GM12892 (cell line): Measurements from ENCODE around the gene DNAJC5.
"Not testable (repeated sequence)": the region's sequence is repeated elsewhere in the genome, so short reads cannot be mapped to it uniquely, and the experiment has no call there.

Experiments
- DNase-seq: peaks from one replicate; pipeline ENCODE4 v3.0.0; 2011; ENCODE audit not compliant: insufficient read length
- FAIRE-seq: peaks from 2 replicates; lab custom pipeline; 2011; peaks lifted over from hg19 to GRCh38; lab: Jason Lieb, UNC
- POLR2A ChIP-seq: IDR thresholded peaks from 2 replicates; pipeline ENCODE4 v1.6.1; 2011; ENCODE audit warnings: low read depth, low read length, control low read depth
- POLR2AphosphoS5 ChIP-seq: IDR thresholded peaks from 2 replicates; pipeline ENCODE4 v1.6.1; 2011; ENCODE audit warnings: low read depth, low read length, control low read depth
- TAF1 ChIP-seq: IDR thresholded peaks from 2 replicates; pipeline ENCODE4 v1.6.1; 2011; ENCODE audit warnings: low read depth, mild to moderate bottlenecking, control low read depth, low read length, borderline replicate concordance

DNAJC5 gene

GRCh38 chr20:63898882-63899558, 4.1 kb downstream of the DNAJC5 start:
- no peak for FAIRE-seq
- TF ChIP-seq POLR2AphosphoS5 (no peak), TAF1 (no peak), POLR2A (no peak)

GRCh38 chr20:63900413-63900812, 5.5 kb downstream of the DNAJC5 start:
- FAIRE-seq (no peak), DNase-seq (no peak)
- no peak for TF ChIP-seq POLR2A
- no peak for TF ChIP-seq POLR2AphosphoS5
- no peak for TF ChIP-seq TAF1

More at GRCh38 chr20:63898882-63899558, 4.1 kb downstream of the DNAJC5 start:
- DNase-seq: no peak

DNA sequence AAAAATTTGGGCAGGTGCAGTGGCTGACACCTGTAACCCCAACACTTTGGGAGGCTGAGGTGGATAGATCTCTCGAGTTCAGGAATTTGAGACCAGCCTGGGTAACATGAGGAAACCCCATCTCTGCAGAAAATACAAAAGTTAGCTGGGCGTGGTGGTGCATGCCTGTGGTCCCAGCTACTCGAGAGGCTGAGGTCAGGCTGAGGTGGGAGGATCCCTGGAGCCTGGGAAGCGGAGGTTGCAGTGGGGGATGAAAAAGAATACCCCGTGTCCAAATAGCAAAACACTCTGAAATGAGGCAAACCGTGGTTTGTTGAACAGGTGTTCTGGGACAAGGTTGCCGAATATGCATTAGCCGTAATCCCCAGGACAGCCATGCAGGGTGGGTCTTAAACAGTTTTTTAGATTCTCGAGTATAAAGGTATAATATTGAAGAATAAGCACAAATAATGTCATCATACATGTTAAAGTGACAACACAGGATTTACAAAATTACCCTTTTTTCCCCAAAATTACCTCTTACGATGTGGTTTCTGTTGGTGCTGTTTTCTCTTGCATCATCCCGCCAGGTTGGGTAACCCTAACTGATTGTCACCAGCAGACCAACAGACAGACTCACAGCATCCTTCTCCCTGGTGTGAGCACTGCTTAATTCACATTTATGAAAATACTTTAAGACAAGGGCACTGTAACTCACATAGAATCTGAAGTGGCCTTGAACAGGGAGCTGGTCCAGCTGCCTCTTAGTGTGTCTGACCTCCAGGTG, 9.1 kb downstream of the DNAJC5 start:
- FAIRE-seq: no peak
- TF ChIP-seq TAF1: no peak
- TF ChIP-seq POLR2A: no peak
- no peak for TF ChIP-seq POLR2AphosphoS5
- DNase-seq: no peak

DNA sequence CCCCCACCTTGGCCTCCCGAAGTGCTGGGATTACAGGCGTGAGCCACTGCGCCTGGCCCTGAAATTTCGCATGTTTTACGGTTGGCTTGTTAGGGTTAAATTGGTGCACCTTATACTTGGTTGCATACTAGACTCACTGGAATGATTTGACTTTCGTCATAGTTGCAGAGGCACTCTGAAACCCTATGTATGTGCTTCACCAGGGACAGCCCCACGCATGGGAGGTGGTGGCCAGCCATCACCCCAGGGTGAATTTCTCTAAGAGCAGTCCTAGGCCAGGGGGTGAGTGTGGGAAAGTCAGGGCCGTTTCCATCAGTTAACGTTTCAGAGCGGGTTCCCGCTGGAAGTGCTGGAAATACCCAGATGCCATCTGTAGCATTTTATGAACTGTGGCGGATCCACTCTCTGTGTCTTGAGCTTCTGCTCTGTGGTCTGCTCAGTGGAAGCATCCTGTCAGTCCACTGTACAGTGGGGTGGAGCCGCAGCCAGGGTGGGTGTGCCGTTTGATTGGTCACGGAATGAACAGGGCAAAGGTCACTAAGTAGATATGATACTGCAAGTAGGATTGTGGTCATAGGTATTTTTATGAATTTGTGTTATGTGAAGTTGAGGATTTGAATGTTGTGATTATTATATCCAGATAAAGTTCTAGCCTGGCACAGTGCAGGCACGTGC, 13.2 kb downstream of the DNAJC5 start:
- no peak for TF ChIP-seq POLR2A
- TF ChIP-seq POLR2AphosphoS5: no peak
- no peak for TF ChIP-seq TAF1
- DNase-seq (no peak), FAIRE-seq (no peak)

GRCh38 chr20:63911176-63911575, 16.2 kb downstream of the DNAJC5 start:
- no peak for TF ChIP-seq POLR2AphosphoS5
- TF ChIP-seq POLR2A: no peak
- no peak for TF ChIP-seq TAF1
- DNase-seq (no peak), FAIRE-seq (no peak)

- no peak for TF ChIP-seq TAF1
- no peak for TF ChIP-seq POLR2A
- no peak for TF ChIP-seq POLR2AphosphoS5
- DNase-seq (no peak), FAIRE-seq (no peak)
Measured at GRCh38 chr20:63913768-63914167, 18.8 kb downstream of the DNAJC5 start.

DNA sequence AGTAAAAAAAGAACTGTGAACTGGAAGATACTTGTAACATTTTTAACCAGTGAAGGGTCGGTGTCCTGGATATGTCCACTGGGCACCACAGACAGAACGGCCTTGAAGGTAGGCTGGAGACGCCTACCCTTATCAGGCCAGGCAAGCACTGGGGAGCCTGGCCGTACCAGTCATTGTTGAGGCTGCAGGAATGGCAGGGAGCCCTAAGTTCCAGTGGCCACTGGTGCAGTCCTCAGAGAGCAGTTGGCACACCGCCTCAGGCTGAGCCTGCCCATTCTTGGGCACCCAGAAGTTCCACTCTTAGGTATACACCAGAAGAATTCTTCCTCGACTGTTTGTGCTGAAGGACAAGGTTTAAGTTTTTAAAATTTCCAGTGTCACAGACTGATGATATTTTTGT, 20.5 kb downstream of the DNAJC5 start:
- no peak for DNase-seq
- TF ChIP-seq POLR2A: no peak
- TF ChIP-seq POLR2AphosphoS5: no peak
- no peak for TF ChIP-seq TAF1
- FAIRE-seq: no peak

DNA sequence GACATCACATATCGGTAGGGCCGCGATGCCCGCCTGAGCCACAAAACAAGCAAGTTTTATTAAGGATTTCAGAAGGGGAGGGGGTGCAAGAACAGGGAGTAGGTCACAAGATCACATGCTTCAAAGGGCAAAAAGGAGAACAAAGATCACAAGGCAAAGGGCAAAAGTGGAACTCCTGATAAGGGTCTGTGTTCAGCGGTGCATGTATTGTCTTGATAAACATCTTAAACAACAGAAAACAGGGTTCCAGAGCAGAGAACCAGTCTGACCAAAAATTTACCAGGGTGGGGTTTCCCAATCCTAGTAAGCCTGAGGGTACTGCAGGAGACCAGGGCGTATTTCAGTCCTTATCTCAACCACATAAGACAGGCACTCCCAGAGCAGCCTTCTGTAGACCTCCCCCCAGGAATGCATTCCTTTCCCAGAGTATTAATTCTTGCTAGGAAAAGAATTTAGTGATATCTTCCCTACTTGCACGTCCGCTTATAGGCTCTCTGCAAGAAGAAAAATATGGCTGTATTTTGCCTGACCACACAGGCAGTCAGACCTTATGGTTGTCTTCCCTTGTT, 21.5 kb downstream of the DNAJC5 start:
- FAIRE-seq, DNase-seq: not testable (repeated sequence)

GRCh38 chr20:63917811-63918210, 22.9 kb downstream of the DNAJC5 start:
- DNase-seq: no peak
- no peak for TF ChIP-seq POLR2AphosphoS5
- TF ChIP-seq POLR2A: no peak
- TF ChIP-seq TAF1: no peak
- FAIRE-seq: no peak

- FAIRE-seq: no peak
- no peak for TF ChIP-seq POLR2A
- TF ChIP-seq TAF1: no peak
- no peak for TF ChIP-seq POLR2AphosphoS5
- no peak for DNase-seq
Measured at GRCh38 chr20:63919130-63919529, 24.2 kb downstream of the DNAJC5 start.

DNA sequence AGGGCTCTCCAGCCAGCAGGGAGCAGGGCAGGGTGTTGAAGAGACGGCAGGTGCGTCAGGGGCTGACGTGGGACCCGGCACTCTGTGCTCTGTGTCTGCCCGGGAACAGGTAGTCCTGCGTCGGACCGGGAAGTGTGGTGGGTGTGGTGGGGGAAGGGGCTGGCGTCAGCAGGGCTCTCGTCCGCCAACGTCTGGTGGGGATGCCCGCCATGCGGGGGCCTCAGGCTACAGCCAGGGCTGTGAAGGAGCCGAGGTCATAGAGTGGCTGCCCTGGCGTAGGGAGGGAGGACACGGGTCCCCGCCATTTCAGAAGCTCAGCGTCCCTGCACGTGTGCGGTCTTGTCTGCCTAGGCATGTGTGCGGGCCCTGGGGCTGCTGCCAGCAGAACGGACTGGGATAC, 25.3 kb downstream of the DNAJC5 start:
- FAIRE-seq (no peak), DNase-seq (no peak)
- TF ChIP-seq POLR2AphosphoS5 (no peak), TAF1 (no peak), POLR2A (no peak)

- DNase-seq (no peak), FAIRE-seq (no peak)
- no peak for TF ChIP-seq TAF1
- no peak for TF ChIP-seq POLR2A
- TF ChIP-seq POLR2AphosphoS5: no peak
Measured at GRCh38 chr20:63923651-63924050, 28.7 kb downstream of the DNAJC5 start.
